ENCODE results near the gene LARP6. TPM values are rescaled to one million over a fixed set of nuclear protein-coding genes. Genes with fewer than 3 reads are reported as not detected.
"Not testable (repeated sequence)": the region's sequence is repeated elsewhere in the genome, so short reads cannot be mapped to it uniquely, and the experiment has no call there.

LARP6 gene
- 14.6 TPM for polyA plus RNA-seq (2012; ENCODE audit: insufficient read depth, insufficient read length)

- no peak for DNase-seq (ENCODE audit: low read depth, low spot score)
- H3K4me3 ChIP-seq (ENCODE audit: low read length) = peak within 1 kb of the TSS; percentile 54
Measured at GRCh38 chr15:70853973-70854665, at the start of gene LARP6. Gene LARP6 (minus strand): TSS chr15:70854157. CDS start chr15:70854088, 69 bp downstream.

- no peak overlapping the region for H3K4me3 ChIP-seq (ENCODE audit: low read length)
- no peak for DNase-seq (ENCODE audit: low read depth, low spot score)
Measured at GRCh38 chr15:70902107-70902506, 48.1 kb upstream of the LARP6 start.

- no peak overlapping the region for H3K4me3 ChIP-seq (ENCODE audit: low read length)
- no peak for DNase-seq (ENCODE audit: low read depth, low spot score)
Measured at GRCh38 chr15:70892912-70893560, 39.1 kb upstream of the LARP6 start.

DNA sequence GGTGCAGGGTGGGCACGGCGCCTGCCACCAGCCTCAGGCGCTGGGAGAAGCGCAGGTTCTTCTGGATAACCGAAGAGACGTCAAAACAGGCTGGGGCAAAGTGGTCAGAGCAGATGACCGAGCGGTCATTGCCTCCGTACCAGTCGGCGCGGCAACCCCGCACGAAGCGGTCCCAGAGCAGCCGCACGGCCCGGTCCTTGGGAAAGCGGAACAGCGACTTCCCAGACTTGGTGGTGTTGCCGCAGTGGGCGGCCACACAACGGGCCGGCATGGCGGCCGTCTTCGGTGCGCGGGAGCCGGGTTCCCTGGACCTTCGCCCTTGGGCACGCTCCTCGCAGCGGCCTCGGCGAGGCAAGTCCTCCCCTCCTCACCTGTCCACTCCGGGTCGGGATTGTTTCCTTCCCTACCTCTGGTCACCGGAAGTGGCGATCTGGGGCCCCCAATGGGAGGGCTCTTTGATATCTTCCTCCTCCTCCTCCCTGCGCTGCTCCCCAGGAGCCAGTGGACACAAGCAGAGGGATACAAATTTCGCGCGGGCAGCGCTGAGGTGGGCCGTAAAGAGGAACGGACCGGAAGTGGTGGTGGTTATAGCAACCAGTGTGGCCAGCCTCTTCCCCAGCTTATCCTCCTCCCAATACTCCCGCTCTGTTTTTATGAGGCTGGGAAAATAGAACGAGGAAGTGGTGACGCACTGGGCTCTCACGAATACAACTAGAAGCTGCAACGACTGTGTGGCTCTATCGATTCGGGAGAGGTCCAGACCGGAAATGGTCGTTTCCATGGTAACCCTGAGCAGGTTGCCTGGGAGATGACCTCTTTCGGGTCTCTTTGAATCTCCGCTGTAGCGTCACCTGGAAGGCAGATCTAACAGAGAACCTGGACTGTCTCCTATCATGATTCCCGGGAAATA, 38.3 kb upstream of the LARP6 start, which contains the start of the genes LRRC49 and THAP10:
TSS of gene LRRC49 (plus strand) at position 825 of the 910 bp plus-strand sequence. CDS start at position 894, 69 bp downstream.
TSS of gene THAP10 (minus strand) at position 432 of the 910 bp plus-strand sequence. CDS start at position 271, 161 bp downstream.
- no peak within 1 kb of the TSS for H3K4me3 ChIP-seq (ENCODE audit: low read length)
- no peak for DNase-seq (ENCODE audit: low read depth, low spot score)

GRCh38 chr15:70882361-70882760, 28.4 kb upstream of the LARP6 start:
- DNase-seq (ENCODE audit: low read depth, low spot score) = peak; percentile 10
- no peak overlapping the region for H3K4me3 ChIP-seq (ENCODE audit: low read length)

DNA sequence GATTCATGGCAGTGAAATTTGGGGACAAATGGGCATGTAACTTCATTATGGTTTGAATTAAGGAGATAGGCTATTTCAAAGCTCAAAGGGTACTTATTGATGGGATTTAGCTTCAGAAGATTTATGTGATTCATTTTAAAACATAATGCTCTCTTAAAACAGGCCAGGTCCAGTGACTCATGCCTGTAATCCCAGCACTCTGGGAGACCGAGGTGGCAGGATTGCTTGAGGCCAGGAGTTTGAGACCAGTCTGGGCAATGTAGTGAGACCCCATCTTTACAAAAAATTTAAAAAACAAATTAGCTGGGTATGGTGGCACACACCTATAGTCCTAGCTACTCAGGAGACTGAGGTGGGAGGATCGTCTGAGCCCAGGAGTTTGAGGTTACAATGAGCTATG, 26.8 kb upstream of the LARP6 start:
- DNase-seq (ENCODE audit: low read depth, low spot score) = no peak
- no peak overlapping the region for H3K4me3 ChIP-seq (ENCODE audit: low read length)

GRCh38 chr15:70879401-70879800, 25.4 kb upstream of the LARP6 start:
- no peak for DNase-seq (ENCODE audit: low read depth, low spot score)
- H3K4me3 ChIP-seq (ENCODE audit: low read length) = no peak overlapping the region

DNA sequence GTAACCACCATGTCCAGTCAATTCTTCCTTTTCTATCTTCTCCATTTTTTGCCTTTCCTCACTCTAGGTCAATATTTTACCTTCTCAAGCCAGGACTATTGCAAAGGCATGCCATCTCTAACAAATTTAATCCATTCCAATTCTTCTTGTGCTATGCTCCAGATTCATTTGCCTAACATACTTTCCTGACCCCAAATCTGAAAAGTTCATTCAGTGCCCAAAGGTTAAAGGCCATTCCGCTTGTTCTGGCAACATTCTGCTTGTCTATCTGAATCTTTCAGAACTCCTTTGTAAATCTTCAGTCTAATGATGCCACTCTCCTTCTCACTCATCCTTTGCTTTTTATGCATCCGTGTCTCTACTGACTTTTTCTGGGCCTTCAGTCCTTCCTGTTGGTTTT, 22.7 kb upstream of the LARP6 start:
- DNase-seq (ENCODE audit: low read depth, low spot score) = no peak
- no peak overlapping the region for H3K4me3 ChIP-seq (ENCODE audit: low read length)

DNA sequence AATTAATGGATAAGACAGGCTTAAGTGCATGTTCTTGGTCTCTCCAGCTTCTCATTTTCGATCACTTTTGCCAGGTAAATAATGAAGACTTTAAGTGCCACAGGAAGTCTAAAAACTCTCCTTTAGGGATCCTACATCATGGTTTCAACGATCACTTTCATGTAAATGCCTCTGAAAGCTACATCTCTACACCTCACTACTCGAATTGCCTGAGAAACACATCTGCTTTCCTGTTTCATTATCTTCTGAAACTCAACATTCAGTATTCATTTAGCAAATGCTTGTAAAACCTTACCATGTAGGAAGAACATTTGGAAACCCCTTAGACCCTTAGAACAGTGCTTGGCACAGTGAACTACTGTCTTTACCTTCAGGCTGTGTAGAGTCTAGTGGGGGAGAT, 22.1 kb upstream of the LARP6 start:
- no peak for DNase-seq (ENCODE audit: low read depth, low spot score)
- no peak overlapping the region for H3K4me3 ChIP-seq (ENCODE audit: low read length)

GRCh38 chr15:70875001-70875782, 21.2 kb upstream of the LARP6 start:
- no peak for DNase-seq (ENCODE audit: low read depth, low spot score)
- no peak overlapping the region for H3K4me3 ChIP-seq (ENCODE audit: low read length)

DNA sequence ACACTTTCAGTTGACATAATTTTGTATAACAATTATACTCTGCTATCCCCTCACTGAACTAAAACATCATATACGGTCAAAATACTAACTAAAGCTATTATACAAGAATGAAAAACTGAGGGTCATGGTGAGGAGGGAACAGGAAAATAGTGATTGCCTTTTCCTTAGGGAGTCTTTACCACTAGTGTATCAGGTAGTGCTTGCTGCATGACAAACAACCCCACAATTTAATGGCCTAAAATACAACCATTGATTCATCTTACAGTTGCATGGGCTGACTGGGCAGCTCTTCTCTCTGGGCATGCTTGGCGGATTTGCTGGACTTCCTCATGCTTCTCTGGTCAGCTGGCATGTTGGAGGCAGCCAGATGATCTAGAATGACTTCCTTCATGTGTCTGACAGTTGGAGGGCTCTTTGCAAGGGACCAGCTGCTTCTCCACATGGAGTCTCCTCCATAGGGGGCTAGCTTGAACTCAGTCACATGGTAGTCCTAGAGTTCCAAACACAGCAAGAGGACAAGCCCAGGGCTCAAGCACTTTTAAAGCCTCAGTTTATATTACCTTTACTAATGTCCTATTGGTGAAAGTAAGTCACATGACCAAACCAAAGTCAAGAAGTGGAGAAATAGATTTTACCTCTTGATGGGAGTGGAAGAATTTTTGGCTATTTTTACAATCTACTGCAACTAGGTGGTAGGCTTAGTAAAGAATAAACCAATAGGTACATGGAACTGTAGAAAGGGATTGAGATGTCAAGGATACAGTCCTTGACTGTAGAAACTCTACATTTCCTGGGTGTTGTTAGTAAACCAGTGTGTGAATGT, 19.5 kb upstream of the LARP6 start:
- H3K4me3 ChIP-seq (ENCODE audit: low read length) = no peak overlapping the region
- no peak for DNase-seq (ENCODE audit: low read depth, low spot score)

DNA sequence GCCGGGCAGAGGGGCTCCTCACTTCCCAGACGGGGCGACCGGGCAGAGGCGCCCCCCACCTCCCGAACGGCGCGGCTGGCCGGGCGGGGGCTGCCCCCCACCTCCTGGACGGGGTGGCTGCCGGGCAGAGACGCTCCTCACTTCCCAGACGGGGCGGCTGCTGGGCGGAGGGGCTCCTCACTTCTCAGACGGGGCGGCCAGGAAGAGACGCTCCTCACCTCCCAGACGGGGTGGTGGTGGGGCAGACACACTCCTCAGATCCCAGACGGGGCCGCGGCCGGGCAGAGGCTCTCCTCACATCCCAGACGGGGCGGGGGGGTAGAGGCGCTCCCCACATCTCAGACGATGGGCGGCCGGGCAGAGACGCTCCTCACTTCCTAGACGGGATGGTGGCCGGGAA, 17.5 kb upstream of the LARP6 start:
- not testable (repeated sequence) for DNase-seq (ENCODE audit: low read depth, low spot score); H3K4me3 ChIP-seq (ENCODE audit: low read length)

DNA sequence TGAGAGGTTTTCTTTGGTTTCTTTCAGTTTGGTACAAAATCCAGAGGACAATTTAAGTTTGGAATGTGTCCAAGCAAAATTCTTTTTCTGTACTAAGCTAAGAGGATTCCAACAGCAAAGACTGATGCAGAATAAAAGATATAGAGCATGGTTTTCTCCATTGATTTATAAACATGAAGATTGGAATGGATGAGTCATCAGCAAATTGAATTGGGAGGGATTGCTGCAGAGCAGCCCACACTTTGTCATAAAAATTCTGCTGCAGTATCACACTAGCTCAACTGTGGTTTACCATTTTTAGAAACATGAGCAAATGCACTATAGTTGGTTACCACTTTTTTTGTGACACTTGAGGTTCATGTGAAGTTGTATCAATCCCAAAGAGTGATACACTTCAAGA, 16.1 kb upstream of the LARP6 start:
- no peak overlapping the region for H3K4me3 ChIP-seq (ENCODE audit: low read length)
- no peak for DNase-seq (ENCODE audit: low read depth, low spot score)

- DNase-seq (ENCODE audit: low read depth, low spot score) = no peak
- no peak overlapping the region for H3K4me3 ChIP-seq (ENCODE audit: low read length)
Measured at GRCh38 chr15:70869346-70869745, 15.4 kb upstream of the LARP6 start.

GRCh38 chr15:70867911-70868467, 14.0 kb upstream of the LARP6 start:
- H3K4me3 ChIP-seq (ENCODE audit: low read length) = no peak overlapping the region
- no peak for DNase-seq (ENCODE audit: low read depth, low spot score)

- DNase-seq (ENCODE audit: low read depth, low spot score) = no peak
- no peak overlapping the region for H3K4me3 ChIP-seq (ENCODE audit: low read length)
Measured at GRCh38 chr15:70866982-70867641, 13.2 kb upstream of the LARP6 start.
